DMS79 (cell line): ENCODE data around the gene UTY.

Experiments used
- DNase-seq: peaks from one replicate; lab custom pipeline; 2025; lab: John Stamatoyannopoulos, UW

Gene UTY

DNA sequence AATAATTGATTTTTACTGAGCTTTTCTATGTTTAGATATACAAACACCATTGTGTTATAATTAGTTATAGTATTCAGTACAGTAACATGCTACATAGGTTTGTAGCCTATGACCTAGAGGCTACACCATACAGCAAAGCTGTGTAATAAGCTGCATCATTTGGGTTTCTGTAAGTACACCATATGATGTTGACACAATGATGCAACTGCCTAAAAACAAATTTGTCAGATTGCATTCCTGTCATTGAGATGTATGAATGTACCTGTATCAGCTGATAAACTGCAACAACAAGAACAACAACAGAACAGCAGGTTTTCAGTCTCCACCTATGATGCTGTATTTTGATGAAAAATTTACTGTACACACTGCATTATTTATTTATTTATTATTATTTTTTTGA, 64.3 kb downstream of the UTY start:
- no peak for DNase-seq

DNA sequence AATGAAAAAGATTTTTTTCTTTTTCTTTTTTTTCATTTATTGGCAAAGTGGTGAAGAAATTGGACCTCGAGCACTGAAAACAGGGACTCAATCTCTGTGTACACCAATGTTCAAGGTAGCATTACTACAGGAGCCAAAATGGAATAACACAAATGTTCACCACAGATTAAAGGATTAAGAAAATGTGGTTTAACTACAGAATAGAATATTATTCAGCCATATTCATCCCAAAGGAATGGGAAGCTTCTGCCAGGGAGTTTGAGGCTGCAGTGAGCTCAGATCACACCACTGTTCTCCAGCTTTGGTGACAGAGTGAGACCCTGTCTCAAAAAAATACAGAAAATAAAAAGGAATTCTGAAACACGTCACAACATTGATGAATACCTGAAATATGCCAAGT, 81.0 kb downstream of the UTY start:
- DNase-seq: no peak

DNA sequence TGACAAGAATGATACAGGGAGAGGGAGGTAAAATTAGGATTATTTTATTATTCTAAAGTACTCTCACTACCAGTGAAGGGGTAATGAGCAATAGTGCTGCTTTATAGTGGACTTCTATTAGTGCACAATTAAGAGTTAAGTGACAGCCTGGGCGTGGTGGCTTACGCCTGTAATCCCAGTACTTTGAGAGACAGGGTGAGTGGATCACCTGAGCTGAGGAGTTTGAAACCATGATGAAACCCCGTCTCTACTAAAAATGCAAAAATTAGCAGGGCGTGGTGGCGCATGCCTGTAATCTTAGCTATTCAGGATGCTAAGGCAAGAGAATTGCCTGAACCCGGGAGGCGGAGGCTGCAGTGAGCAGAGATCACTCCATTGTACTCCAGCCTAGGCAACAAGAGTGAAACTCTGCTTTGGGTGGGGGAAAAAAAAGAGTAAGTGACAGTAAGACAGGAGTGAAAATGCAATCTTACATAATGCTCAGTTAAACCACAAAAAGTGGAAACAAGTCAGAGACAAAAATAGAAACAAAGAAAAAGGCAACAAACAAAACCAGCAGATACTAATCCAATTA, 98.6 kb downstream of the UTY start:
- no peak for DNase-seq

DNA sequence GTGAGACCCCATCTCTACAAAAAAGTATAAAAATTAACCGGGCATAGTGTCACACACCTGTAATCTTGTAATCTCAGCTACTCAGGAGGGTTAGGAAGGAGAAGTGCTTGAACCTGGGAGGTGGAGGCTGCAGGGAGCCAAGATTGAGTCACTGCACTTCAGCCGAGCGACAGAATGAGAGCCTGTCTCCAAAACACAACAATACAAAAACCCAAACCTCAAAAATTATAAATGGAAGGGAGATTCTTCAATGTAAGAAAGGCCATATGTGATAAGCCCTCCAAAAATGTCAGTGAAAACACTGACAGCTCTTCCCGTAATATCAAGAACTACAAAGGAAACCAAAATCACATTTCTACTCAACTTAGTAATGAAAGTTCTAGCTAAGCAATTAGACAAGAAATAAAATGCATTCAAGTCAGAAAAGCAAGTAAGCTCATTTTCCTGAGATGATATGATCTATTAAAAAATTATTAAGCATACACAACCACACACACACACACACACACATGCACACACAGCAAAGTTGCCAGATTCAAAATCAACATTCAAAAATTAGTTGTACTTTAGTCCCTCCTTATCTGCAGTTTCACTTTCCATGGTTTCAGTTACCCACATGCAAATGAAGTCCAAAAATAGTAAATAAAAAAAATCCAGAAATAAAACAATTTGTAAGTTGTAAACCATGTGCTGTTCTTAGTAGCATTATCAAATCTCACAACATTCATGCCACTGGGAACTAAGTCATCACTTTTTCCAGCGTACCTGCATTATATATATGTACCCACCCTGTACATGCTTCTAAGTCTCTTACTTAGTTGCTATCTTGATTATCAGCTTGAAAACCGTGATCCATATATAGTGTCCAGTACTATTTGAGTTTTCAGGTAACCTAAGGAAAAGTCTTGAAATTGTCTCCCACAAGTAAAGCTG, 108.7 kb downstream of the UTY start:
- no peak for DNase-seq

DNA sequence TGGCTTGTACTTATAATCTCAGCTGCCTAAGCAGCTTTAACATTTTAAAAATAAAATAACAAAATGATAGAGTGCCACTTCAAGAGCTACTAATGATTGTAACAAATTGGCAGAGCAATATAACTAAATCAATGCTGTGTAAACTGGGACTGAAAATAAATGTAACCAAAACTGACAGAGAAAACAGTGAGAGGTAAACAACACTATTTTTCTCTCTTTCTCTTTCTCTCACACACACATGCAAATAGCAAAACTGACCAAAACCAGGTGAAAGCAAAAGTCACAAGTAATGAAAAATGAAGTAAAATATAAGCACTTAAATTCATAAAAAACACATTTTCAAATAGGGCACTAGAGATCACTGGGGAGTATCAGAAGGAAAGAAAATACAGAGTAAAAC, 109.6 kb downstream of the UTY start:
- DNase-seq: no peak

DNA sequence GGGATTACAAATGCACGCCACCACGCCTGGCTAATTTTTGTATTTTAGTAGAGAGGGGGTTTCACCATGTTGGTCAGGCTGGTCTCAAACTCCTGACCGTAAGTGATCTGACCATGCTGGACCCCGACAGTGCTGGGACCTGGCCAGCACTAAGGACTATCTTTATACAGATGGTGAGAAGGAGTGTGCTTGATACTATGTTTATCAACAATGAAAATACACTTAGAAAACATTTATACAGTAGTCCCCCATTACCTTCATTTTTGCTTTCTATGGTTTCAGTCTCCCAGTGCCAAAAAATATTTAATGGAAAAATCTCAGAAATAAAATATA, 111.4 kb downstream of the UTY start:
- DNase-seq: no peak

DNA sequence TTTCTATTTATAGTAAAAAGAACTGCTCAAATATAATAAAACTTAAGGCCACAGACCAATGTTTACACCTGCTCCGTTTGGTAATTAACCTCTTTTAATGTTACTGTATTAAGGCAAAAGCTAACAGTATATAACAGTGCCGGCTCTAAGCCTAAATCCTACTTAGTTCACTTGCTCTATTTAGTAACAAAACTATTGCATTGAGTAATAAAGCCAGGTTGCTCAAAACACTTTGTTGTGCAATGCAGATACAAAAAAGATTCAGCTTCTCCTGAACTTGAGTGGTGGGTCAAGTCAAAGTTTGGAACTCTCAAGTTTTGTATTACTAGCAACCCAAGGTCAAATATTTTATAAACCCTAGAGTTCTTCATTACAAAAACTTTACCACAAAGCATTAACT, 116.2 kb downstream of the UTY start:
- DNase-seq: no peak

DNA sequence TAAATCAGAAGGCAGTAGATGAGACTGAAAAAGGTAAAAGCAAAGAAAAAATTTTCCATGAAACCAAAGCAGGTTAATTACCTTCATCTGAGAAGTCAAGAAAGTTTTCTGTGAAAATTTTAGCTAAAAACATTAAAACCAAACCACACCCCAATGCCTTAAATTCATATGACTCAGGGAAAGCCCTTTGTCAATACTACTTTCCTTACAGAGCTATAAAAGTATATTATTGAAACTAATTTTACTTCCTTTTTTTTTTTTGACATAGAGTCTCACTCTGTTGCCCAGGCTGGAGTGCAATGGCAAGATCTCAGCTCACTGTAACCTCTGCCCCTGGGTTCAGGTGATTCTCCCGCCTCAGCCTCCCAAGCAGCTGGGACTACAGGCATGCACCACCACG, 117.2 kb downstream of the UTY start:
- no peak for DNase-seq

DNA sequence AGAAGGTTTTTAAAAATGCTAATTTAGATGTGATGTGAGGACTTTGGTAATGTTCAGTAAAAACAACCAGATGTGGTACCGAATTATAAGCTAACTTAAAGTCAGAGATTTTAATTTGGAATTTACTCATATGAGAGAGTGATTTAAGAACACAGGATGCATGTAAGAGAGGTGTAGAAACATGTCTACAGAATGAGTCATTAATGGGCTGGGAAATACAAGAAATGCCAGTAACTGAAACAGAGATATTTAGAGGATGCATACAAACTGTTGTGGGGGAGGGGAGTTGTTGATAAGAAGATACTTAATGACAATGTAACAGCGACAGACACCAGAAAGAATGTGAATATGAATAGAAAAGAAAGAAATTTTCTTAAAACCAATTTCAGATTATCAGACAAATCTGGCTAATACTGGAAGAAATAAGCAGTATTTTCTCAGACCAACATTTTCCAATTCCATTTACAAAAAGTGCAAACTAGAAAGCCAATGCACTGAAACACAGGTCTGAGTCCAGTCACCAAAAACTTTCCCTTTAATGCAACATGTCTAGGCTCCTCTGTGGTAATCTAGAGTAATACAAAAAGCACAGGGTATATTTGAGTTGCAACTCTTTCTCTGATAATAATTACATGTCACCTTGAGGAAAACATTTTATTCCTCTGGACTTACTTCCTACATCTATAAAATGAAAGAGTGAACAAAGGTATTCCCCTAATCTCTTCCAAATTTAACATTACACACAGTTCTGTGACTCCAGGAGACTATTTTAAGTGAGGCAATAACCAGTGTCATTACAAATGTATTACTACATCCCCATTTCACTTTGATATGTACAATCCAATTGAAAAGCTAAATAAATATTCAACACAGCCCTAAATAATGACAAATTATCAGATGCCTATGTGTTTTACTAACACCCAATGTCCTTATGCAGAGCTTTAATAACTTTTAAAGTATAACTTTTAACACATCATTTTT, 117.9 kb downstream of the UTY start:
- DNase-seq: no peak

DNA sequence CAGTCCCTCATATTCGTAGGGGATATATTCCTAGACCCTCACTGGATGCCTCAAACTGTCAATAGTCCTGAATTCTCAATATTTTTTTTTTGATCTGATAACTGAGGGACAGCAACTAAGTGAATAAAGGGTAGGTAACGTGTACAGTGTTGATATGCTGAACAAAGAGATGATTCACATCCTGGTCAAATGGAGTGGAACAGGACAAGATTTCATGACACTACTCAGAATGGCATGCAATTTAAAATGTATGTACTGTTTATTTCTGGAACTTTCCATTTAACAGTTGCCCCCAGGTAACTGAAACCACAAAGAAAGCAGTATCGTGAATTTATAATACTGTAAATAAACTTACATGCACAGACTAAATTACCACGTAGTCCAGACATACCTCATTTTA, 128.4 kb downstream of the UTY start:
- no peak for DNase-seq

DNA sequence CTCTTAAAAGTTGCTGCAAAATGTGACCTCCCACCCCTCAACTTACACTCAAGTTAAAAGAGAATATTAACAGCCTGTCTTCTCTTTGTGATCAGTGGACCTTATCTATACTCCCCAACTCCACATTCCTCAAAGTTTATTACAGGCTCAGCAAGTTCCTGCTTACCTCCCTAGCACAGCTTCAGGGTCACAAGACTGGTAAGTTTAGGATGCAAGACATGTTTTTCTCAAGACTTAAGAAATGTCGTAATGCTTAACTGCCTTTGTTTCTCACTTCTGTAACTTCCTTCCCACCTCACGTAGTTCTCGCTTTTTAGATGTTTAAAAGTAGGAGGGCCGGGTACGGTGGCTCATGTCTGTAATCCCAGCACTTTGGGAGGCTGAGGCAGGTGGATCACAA, 132.7 kb downstream of the UTY start:
- DNase-seq: no peak

DNA sequence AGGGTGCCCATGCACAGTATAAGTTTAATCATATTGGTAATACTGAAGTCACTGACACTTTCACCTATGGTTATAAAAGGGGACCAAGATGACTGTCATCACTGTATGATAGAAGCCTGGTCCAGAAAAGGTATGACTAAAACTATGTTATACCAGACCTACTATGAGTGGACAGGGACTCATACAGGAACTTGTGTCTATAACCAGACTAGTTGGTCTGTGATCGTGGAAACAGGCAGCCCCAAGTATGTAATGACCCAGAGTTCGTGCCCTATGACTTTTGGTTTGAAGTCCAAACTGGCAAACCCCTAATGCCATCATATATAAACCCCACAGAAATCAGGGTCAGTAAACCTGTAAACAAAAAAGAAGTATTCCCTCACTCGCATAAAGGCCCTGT, 134.3 kb downstream of the UTY start:
- DNase-seq: no peak

DNA sequence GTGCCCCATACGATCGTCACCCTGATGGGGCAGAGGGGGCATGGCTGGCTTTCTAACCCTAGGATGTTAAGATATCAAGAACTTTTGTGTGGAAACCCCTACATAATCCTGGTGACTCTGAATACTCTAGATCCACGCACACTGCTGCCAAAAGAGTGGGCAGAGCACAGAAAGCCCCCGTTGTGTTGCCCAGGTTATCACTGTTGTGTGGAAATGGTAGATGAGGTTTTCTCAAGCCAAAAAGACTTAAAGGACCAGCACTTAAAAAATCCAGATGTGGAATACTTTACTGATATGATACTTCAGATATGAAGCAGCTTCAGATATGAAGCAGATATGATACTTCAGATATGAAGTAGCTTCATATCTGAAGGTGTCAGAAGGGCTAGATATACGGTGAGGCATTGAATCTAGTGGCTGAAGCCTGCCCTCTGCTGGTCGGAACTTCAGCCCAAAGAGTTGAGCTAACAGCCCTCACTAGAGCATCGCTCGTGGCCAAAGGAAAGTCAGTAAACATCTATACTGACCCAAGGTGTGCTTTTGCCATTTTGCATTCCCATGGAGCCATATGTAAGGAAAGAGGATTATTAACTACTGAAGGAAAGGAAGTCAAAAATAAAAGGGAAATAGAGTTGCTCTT, 136.4 kb downstream of the UTY start:
- no peak for DNase-seq

DNA sequence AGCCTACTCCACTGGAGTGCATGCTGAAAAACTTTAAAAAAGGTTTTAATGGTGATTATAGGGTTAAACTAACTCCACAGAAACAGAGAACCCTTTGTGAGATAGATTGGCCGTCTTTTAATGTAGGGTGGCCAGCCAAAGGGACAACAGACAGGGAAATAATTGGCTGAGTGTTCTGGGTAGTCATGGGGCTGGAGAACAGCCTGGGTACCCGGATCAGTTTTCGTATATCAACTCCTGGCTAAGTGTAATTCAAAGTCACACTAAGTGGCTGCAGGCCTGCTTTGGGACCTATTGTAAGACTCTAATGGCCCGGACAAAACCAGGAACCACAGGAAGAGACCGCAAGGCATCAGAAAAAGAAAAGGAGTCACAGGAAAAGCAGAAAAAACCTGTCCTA, 139.9 kb downstream of the UTY start:
- DNase-seq: no peak

DNA sequence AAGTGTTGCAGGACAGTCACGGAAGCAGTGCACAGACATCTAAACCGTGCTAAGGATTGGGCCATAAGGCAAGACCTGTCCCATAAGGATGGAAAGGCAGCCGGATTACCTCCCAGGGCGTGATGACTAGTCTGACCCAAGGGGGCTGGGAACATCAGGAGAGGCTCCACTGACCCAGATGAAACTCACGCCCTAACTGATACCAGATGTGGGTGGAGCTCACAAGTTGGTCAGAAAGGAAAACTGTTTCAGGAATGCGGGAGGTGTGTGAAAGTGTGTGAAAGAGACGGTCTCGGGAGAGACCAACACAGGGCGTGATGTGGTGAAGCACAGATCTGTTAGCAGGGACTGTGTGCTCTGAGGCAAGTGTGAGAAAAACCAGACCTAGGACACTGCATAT, 140.5 kb downstream of the UTY start:
- no peak for DNase-seq

DNA sequence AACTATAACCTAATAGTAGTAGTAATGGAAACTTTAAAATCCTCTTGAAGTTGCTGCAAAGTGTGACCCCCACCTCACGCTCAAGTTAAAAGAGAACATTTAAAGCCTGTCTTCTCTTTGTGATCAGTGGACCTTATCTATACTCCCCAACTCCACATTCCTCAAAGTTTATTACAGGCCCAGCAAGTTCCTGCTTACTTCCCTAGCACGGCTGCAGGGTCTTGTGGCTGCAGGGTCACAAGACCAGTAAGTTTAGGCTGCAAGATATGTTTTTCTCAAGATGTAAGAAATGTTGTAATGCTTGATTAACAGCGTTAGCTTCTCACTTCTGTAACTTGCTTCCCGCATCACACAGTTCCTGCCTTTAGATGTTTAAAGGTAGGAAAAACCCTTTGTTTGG, 141.1 kb downstream of the UTY start:
- DNase-seq: no peak

DNA sequence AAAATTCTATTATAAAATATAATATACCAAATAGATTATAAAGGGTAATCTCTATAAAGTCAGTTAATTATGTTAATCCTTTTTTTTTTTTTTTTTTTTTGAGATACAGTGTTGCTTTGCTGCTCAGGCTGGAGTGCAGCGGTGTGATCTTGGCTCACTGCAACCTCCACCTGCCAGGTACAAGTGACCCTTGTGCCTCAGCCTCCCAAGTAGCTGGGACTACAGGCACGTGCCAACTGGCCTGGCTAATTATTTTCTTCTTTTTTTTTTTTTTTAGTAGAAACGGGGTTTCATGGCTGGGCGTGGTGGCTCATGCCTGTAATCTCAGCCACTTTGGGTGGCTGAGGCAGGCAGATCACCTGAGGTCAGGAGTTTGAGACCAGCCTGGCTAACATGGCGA, 141.9 kb downstream of the UTY start:
- DNase-seq: no peak

DNA sequence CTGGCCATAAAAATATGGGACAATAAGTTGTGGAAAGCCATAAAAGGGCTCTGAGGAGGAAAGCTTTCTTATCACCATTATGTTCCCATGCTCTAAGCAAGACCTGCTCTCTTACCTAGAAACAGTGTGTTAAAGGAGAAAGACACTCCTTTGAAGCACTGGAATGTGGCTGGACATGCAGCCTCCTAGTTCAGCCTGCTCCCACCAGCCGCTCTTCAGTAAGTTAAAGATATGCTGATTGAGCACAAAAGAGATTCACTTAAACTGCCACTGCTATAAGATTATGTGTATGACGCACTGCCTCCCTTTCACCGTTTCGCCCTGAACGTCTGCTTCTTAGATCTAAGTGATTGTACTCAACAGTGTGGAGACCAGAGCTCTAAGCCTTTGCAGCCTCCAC, 146.0 kb downstream of the UTY start:
- no peak for DNase-seq

DNA sequence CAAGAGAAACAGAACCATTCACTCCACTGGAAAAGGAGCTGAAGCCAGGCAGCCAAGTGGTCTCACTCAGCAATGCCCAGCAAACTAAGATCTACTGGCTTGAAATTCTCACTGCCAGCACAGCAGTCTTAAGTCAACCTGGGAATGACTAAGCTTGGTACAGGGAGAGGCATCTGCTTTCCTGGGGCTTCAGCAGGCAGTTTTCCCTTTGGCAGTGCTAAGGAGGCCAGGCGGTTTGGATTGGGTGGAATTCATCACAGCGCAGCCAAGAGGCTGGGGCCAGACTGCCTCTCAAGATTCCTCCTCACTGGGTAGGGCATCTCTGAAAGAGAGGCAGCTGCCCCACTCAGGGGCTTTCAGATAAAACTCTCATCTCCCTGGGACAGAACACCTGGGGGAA, 149.2 kb downstream of the UTY start:
- DNase-seq: no peak

DNA sequence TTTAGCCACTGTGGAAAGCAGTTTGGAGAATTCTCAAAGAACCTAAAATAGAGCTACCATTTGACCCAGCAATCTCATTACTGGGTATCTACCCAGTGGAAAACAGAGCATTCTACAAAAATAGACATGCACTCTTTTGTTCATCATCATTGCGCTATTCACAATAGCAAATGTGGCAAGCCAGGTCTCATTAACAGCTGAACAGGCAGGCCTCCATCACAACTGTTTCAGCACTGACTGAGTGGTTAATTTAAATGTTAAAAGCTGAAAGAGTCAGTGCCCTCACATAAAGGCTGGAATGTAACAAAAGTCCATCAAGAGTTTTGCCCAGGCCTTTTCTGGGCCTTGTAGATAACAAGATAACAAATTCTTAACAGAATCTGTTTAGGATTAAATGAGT, 166.9 kb downstream of the UTY start:
- no peak for DNase-seq

DNA sequence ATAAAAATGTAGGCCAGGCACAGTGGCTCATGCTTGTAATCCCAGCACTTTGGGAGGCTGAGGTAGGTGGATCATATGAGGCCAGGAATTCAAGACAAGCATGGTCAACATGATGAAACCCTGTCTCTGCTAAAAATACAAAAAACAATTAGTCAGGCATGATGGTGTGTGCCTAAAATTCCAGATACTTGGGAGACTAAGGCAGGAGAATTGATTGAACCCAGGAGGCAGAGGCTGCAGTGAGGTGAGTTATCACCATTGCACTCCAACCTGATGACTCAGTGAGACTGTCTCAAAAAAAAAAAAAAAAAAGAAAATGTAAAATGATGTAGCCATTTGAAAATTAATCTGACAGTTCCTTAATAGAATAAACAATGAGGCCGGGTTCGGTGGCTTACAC, 171.9 kb downstream of the UTY start:
- no peak for DNase-seq

DNA sequence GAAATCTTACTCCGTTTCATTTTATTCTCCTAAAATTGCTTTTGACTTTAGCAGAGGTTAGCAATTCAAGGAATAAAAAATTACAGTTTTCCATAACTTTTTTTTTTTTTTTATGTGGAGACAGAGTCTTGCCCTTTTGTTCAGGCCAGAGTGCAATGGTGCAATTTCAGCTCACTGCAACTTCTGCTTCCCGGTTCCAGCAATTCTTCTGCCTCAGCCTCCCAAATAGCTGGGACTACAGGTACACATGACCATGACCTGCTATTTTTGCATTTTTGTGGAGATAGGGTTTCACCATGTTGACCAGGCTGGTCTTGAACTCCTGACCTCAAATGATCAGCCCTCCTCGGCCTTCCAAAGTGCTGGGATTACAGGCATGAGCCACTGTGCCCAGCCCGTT, 179.0 kb downstream of the UTY start:
- no peak for DNase-seq
